GM19438 (cell line): ENCODE results near the gene CPT1C.

Experiments
- ATAC-seq: cut with Tn5 transposase; IDR thresholded peaks from one replicate; pipeline ENCODE4 v1.9.1; 2021; ENCODE audit warnings: low read depth; ENCODE audit not compliant: unreplicated experiment

CPT1C gene

GRCh38 chr19:49690656-49691242, at the start of gene CPT1C:
CPT1C (plus strand) TSS chr19:49691116; CDS start chr19:49692253, 1,137 bp downstream.
- no peak for ATAC-seq

GRCh38 chr19:49641688-49642491, 49.0 kb upstream of the CPT1C start, which contains the start of gene SCAF1:
SCAF1 (plus strand) TSS chr19:49642209; CDS start chr19:49645027, 2,818 bp downstream.
- peak; percentile 46 for ATAC-seq

DNA sequence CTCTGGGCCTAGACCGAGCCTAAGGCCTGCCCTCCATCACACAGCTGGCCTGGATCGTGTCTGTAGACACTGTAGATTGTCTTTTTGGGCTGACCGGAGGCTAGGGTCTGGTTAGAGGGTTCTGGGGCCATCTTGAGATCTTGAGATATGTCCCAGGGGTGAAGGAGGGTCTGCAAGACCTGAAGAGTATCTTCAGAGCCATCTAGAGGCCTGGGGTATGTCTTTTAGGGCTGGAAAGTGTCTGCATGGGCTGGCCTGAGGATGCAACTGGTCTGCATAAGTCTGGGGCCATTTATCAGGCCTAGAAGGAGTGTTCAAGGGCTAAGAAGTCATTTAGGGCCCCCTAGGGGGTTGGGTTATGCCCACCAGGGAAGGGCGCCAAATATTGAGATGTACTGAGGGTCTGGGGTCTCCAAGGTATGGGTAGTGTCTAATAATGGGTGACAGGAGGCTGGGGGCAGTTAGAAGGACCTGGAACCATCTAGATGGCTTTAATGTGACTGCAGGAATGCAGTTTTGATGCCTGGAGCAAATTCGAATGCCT, 48.4 kb upstream of the CPT1C start:
- ATAC-seq = no peak

GRCh38 chr19:49643466-49643865, 47.5 kb upstream of the CPT1C start:
- no peak for ATAC-seq

GRCh38 chr19:49645592-49645991, 45.3 kb upstream of the CPT1C start:
- no peak for ATAC-seq

DNA sequence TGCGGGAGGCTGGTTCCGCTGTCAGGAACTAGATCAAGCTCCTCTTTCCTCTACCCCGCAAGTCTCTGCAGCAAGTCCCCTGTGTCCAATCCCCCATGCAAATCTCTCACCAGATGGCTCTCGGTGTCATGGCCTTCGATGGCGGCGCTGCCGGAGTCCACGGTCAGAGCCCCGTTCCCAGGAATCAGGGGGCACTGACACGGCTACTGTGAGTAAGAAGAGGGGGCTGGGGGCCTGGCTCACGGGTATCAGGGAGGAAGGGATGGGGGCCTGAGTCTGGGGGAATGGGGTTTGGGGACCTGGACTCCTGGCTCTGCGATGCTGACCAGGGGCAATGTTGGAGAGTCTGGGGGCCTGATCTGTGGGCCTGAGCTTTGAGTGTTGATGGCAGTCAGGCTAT, 44.9 kb upstream of the CPT1C start:
- no peak for ATAC-seq

GRCh38 chr19:49646586-49646985, 44.3 kb upstream of the CPT1C start:
- no peak for ATAC-seq

- ATAC-seq = no peak
Observed at GRCh38 chr19:49651029-49651819, 39.7 kb upstream of the CPT1C start.

- no peak for ATAC-seq
Observed at GRCh38 chr19:49651820-49652550, 38.9 kb upstream of the CPT1C start.

- ATAC-seq = no peak
Observed at GRCh38 chr19:49652551-49653465, 38.1 kb upstream of the CPT1C start.

- no peak for ATAC-seq
Observed at GRCh38 chr19:49653466-49653806, 37.5 kb upstream of the CPT1C start.

GRCh38 chr19:49654581-49654980, 36.3 kb upstream of the CPT1C start:
- no peak for ATAC-seq

DNA sequence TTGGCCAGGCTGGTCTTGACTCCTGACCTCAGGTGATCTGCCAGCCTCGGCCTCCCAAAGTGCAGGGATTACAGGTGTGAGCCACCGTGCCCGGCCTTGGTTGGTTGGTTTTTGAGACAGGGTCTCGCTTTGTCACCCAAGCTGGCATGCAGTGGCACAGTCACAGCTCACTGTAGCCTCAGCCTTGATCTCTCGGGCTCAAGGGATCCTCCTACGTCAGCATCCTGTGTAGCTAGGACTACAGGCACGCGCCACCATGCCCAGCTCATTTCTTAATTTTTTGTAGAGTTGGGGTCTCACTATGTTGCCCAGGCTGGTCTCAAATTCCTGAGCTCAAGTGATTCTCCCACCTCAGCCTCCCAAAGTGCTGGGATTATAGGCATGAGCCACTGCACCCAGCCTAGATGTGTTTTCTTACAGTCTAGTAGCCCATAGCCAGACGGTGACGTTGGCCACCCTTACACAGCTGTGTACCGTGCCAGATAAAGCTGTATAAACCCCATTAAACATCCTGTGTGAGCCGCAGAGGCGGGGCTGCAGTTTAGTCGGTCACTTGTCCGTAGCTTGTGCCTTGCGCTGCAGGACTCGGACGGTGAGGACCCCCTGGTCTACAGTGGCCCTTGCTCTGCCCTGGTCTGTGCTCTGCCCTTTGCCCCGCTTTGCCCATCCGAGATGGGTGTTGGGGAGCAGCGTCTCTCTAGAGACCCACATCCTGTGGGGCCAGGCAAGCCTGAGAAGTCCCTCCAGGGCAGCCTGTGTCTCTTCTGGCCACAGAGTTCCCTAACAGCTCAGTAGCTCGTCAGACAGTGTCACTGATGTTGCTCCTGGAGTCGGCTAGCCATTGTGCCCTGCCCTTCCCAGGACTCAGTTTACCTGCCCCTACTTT, 35.1 kb upstream of the CPT1C start:
- ATAC-seq = no peak

GRCh38 chr19:49656456-49657109, 34.3 kb upstream of the CPT1C start:
- no peak for ATAC-seq

DNA sequence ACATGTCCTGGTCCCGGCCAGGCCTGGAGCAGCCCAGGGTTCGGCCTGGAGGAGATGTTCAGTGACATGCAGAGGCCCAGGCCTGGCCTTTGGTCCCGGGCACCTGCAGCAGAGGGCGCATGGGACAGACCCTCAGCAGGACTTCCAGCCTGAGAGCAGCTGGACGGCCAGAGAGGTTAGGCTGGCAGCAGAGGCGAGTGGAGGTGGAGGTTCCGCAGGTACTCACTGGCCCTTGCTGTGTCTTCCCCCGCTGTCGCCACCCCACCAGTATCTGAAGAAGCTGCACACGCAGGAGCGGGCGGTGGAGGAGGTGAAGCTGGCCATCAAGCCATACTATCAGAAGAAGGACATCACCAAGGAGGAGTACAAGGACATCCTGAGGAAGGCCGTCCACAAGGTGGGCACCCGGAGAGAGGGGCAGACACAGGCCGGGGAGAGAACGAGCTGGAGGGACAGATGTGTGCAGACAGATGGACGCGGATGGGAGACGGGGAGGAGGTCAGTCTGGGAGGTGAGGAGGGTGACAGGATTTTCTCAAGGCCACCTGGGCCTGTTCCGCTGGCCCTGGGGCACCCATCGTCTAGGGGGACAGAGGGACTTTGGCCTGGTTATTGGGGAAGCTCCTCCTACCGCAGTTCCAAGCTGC, 33.3 kb upstream of the CPT1C start:
- no peak for ATAC-seq

DNA sequence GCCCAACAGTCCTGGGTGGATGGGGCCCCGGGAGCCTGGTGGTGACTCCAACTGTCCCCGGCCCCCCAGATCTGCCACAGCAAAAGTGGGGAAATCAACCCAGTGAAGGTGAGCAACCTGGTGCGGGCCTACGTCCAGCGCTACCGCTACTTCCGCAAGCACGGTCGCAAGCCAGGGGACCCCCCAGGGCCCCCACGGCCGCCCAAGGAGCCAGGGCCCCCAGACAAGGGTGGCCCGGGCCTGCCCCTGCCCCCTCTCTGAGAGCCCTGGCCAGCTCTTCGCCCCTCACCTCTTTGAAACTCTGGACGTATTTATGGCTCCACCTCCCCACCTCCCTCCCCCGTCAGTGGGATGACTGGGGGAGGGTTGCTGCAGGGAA, 32.8 kb upstream of the CPT1C start:
- ATAC-seq = no peak

DNA sequence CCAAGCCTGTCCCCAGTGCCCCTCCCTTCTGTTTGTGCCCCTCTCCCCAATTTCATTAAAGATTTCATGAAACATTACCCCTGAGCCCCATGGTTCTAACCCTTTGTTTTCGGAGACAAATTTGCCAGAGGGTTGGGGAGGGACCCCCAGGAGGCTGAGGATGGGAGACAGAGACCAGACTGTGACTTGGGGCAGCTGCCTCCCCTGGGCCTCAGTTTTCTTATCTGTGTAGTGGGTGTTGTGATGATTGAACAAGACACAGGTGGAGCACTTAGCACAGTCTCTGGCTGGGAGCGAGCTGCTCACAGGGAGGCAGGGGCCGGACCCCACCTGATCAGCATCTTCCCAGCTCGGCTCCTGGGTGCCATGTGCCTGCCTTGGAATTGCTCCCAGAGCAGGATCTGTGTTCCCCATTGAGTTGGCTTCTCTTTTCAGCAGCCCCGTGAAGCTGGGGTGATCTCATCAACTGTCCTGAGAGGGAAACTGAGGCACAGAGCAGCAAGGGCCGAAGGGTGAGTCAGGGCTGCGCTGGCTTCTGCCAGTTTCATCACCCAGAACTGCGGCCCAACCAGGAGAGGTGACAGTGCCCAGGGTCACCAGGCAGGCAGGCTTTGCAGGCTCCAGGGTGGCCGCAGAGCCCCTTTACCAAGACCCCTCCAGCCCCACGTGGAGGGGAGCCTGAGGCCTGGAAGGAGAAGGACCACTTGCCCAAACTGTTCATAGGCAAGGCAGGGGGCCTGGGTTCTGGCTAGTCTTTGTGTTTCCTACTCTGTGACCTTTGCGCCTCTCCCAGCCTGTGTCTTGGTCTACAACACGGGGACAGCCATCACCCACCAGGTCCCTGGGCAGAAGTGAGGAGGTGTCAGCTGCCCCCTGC, 32.1 kb upstream of the CPT1C start:
- ATAC-seq = no peak
